Keratinocyte (primary cell): ENCODE data around the gene SH3BP5L. TPM values are rescaled to one million over a fixed set of nuclear protein-coding genes. Genes with fewer than 3 reads are reported as not detected.

Experiments used
- DNase-seq: peaks from one replicate; pipeline ENCODE4 v3.0.0-alpha.2; 2011; ENCODE audit warnings: low read depth, missing footprints, low spot score
- FAIRE-seq: peaks from 2 replicates; lab custom pipeline; 2011; peaks lifted over from hg19 to GRCh38; lab: Jason Lieb, UNC
- H2AFZ ChIP-seq: 2 replicates; pipeline ENCODE4 v1.6.0; 2012; ENCODE audit warnings: low read length, control low read depth, inconsistent platforms; ENCODE audit not compliant: control insufficient read depth
- H3K27ac ChIP-seq: 2 replicates; pipeline ENCODE4 v1.5.1; 2011; ENCODE audit warnings: low read length; ENCODE audit not compliant: control insufficient read depth, insufficient read depth
- H3K27me3 ChIP-seq: 3 replicates; pipeline ENCODE4 v1.6.0; 2011; ENCODE audit warnings: low read length; ENCODE audit not compliant: control insufficient read depth, insufficient read depth; ENCODE audit errors: extremely low read depth
- H3K36me3 ChIP-seq, 2 experiments: 2 replicates in 1 of 2; 3 replicates in 1 of 2; pipeline ENCODE4 v1.5.1; 2011; ENCODE audit warnings: low read length in 2 of 2, mild to moderate bottlenecking in 1 of 2; ENCODE audit not compliant: control insufficient read depth in 2 of 2, insufficient read depth in 2 of 2; ENCODE audit errors: extremely low read depth in 1 of 2
- H3K4me1 ChIP-seq: 3 replicates; pipeline ENCODE4 v1.5.1; 2011; ENCODE audit warnings: low read length; ENCODE audit not compliant: control insufficient read depth, insufficient read depth; ENCODE audit errors: extremely low read depth
- H3K4me2 ChIP-seq: 3 replicates; pipeline ENCODE4 v1.6.0; 2011; ENCODE audit warnings: low read depth, low read length; ENCODE audit not compliant: control insufficient read depth, insufficient read depth; ENCODE audit errors: extremely low read depth
- H3K4me3 ChIP-seq, 3 experiments: fragments of 200-600 bp in 1 of 3; sonication (generic) in 1 of 3; 2 replicates in 2 of 3; 3 replicates in 1 of 3; pipeline ENCODE4 v1.5.1; 2011 to 2016; ENCODE audit warnings: low read length in 3 of 3, mild to moderate bottlenecking in 3 of 3, control low read depth in 2 of 3, inconsistent platforms in 1 of 3, low read depth in 1 of 3, mixed read lengths in 1 of 3, mixed run types in 1 of 3, moderate library complexity in 1 of 3; ENCODE audit not compliant: control insufficient read depth in 2 of 3, insufficient read depth in 2 of 3; ENCODE audit errors: extremely low read depth in 1 of 3
- H3K79me2 ChIP-seq: 2 replicates; pipeline ENCODE4 v1.6.0; 2012; ENCODE audit warnings: low read length; ENCODE audit not compliant: control insufficient read depth, insufficient read depth
- H3K9ac ChIP-seq: 3 replicates; pipeline ENCODE4 v1.6.0; 2011; ENCODE audit warnings: low read length; ENCODE audit not compliant: control insufficient read depth, insufficient read depth; ENCODE audit errors: extremely low read depth
- H3K9me1 ChIP-seq: 3 replicates; pipeline ENCODE4 v1.6.0; 2011; ENCODE audit warnings: low read length; ENCODE audit not compliant: control insufficient read depth, insufficient read depth; ENCODE audit errors: extremely low read depth
- H3K9me3 ChIP-seq: 2 replicates; pipeline ENCODE4 v1.5.1; 2012; ENCODE audit warnings: low read depth, low read length; ENCODE audit not compliant: control insufficient read depth
- H4K20me1 ChIP-seq: 3 replicates; pipeline ENCODE4 v1.6.0; 2011; ENCODE audit warnings: low read length; ENCODE audit not compliant: control insufficient read depth, insufficient read depth; ENCODE audit errors: extremely low read depth
- EZH2 ChIP-seq: IDR thresholded peaks from one replicate; pipeline ENCODE4 v1.6.1; 2012; ENCODE audit warnings: inconsistent platforms, mild to moderate bottlenecking, low read length, moderate library complexity
- dilution Hi-C: fragments of 300-500 bp; cut with MboI; formaldehyde crosslinking; loops from one replicate; pipeline ENCODE4 v1.7.0; 2020; ENCODE audit warnings: low sequenced_read_pairs; ENCODE audit not compliant: extremely low pct_ligation_motif_present
- polyA plus RNA-seq, 5 experiments: library from polyadenylated mRNA; depleted of rRNA in 3 of 5; stranded (reverse) in 3 of 5; stranded (forward) in 1 of 5; unstranded in 1 of 5; fragments of >200 nt; gene quantifications; 1 replicate in 1 of 5; 2 replicates in 3 of 5; 3 replicates in 1 of 5; pipeline versions ENCODE4 v1.2.1 to v1.2.3, GENCODE V29; 2011 to 2012; ENCODE audit warnings: missing spikeins in 2 of 5, low read depth in 1 of 5, low replicate concordance in 1 of 5
- TF ChIP-seq, protein P1 (sequence below), 3 experiments: IDR thresholded peaks in 1 of 3; conservative IDR thresholded peaks in 1 of 3; optimal IDR thresholded peaks in 1 of 3; 2 replicates in 2 of 3; 3 replicates in 1 of 3; pipeline versions ENCODE3 to v1.5.1; 2011; ENCODE audit warnings: low read length in 3 of 3, mild to moderate bottlenecking in 3 of 3, moderate library complexity in 2 of 3, control low read depth in 1 of 3, inconsistent platforms in 1 of 3; ENCODE audit not compliant: insufficient read depth in 2 of 3; ENCODE audit errors: extremely low read depth in 1 of 3

The SH3BP5L gene
- polyA plus RNA-seq, 1 donor (not counting 4 experiments of a cell fraction or from before 2014, with no cell fraction given), result 13.2 TPM

DNA sequence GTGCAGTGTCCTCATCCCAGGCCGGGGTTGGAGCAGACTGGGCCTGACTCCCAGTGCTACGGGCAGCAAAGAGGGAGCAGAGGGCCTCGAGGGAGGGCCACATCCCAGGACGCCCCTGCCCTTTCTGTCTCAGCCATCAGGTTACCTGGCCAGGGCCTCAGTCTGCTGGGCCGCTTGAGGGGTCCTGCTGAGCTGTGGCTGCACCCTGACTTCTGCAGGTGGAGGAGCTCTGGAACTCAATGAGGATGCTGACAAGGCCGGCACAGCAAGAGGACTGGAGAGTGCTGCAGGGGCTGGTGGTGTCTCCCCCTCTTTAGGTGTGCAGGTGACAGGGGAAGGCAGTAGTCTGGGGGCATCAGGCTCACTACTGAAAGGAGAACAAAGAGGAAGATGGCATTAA is 29.9 kb upstream of the SH3BP5L start:
- Histone ChIP-seq H3K27ac (no peak overlapping the region), H3K4me1 (peaks cover 25% of the 10 kb centered on the region), H3K79me2 (peaks cover 23% of the 10 kb centered on the region), H3K4me2 (no peak overlapping the region), H3K9me1 (no peaks in the 10 kb centered on the region), H3K9ac (no peak overlapping the region), H3K9me3 (no peaks in the 10 kb centered on the region), H3K4me3 (no peak overlapping the region), H2AFZ (no peak overlapping the region), H3K36me3 (peaks cover 37 to 38% of the 10 kb centered on the region in 2 experiments), H3K27me3 (no peaks in the 10 kb centered on the region), H4K20me1 (no peaks in the 10 kb centered on the region)
- TF ChIP-seq, protein P1, sequence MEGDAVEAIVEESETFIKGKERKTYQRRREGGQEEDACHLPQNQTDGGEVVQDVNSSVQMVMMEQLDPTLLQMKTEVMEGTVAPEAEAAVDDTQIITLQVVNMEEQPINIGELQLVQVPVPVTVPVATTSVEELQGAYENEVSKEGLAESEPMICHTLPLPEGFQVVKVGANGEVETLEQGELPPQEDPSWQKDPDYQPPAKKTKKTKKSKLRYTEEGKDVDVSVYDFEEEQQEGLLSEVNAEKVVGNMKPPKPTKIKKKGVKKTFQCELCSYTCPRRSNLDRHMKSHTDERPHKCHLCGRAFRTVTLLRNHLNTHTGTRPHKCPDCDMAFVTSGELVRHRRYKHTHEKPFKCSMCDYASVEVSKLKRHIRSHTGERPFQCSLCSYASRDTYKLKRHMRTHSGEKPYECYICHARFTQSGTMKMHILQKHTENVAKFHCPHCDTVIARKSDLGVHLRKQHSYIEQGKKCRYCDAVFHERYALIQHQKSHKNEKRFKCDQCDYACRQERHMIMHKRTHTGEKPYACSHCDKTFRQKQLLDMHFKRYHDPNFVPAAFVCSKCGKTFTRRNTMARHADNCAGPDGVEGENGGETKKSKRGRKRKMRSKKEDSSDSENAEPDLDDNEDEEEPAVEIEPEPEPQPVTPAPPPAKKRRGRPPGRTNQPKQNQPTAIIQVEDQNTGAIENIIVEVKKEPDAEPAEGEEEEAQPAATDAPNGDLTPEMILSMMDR (optimal IDR thresholded peaks at IDR 0.05 in 1 of 3, IDR thresholded peaks at IDR 0.05 in 1 of 3, conservative IDR thresholded peaks at IDR 0.05 in 1 of 3; ENCODE audit: extremely low read depth in 1 of 3, insufficient read depth in 2 of 3, low read length in 3 of 3), result no peak
- TF ChIP-seq EZH2, result no peak
- DNase-seq (no peak), FAIRE-seq (no peak)
- dilution Hi-C loops, result no loop called here

DNA sequence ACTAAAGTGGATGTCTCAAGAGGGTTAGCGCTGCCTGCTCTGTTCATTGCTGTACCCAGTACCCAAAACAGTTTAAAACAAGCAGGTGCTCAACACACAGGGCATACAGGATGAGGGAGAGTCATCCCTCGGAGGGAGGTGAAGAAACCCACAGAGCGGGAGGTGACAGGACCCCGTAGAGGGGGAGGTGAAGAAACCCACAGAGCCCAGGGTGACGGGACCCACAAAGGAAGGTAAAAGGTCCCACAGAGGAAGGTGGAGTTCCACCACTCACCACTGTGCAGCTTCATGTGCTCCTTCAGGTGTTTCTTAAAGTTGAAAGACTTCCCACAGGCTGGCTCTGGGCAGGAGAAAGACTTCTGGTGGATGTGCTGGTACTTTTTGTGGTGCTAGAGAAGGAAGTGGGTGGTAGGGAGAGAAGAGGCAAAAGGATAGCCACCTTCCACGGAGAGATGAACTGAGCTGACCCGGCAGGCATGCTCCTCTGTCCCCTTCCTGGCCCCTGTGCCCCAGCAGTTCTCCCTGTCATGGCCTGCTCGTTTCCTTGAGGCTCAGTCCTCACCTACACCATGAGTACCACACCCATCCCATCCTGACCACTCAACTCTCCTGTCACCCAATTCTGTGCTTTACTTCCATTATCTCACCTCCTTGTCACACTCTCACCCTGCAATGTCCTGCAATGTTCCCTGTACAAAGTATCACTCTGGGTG is 28.1 kb upstream of the SH3BP5L start:
- no peak for FAIRE-seq
- peaks cover 47% of the 10 kb centered on the region in 2 experiments for H3K36me3 ChIP-seq
- dilution Hi-C loops, result no loop called here

More for the DNA sequence above, 28.1 kb upstream of the SH3BP5L start:
- no peak overlapping the region for H3K9ac ChIP-seq
- H3K27me3 ChIP-seq, result no peaks in the 10 kb centered on the region
- no peak overlapping the region for H3K4me2 ChIP-seq
- no peak overlapping the region for H3K4me3 ChIP-seq
- DNase-seq, result no peak
- H3K4me1 ChIP-seq, result peaks cover 15% of the 10 kb centered on the region
- H2AFZ ChIP-seq, result no peak overlapping the region
- no peaks in the 10 kb centered on the region for H3K9me1 ChIP-seq
- H3K27ac ChIP-seq, result no peak overlapping the region
- H4K20me1 ChIP-seq, result no peaks in the 10 kb centered on the region
- H3K79me2 ChIP-seq, result peaks cover 23% of the 10 kb centered on the region
- TF ChIP-seq, protein P1 (optimal IDR thresholded peaks at IDR 0.05 in 1 of 3, IDR thresholded peaks at IDR 0.05 in 1 of 3, conservative IDR thresholded peaks at IDR 0.05 in 1 of 3; ENCODE audit: extremely low read depth in 1 of 3, insufficient read depth in 2 of 3, low read length in 3 of 3), result no peak
- TF ChIP-seq EZH2, result no peak
- no peaks in the 10 kb centered on the region for H3K9me3 ChIP-seq
